Colonic mucosa (tissue), 4 donors: ENCODE data around the gene USP21. TPM values are rescaled to one million over a fixed set of nuclear protein-coding genes. Genes with fewer than 3 reads are reported as not detected.

Experiments
- DNase-seq: peaks from one replicate; pipeline ENCODE4 v3.0.0-alpha.2; 2020
- H3K27ac ChIP-seq: fragments of 200-600 bp; one replicate; pipeline ENCODE4 v1.8.0; 2021
- H3K27me3 ChIP-seq: fragments of 200-600 bp; one replicate; pipeline ENCODE4 v1.8.0; 2021
- H3K36me3 ChIP-seq: fragments of 200-600 bp; one replicate; pipeline ENCODE4 v1.8.0; 2021
- H3K4me1 ChIP-seq: fragments of 200-600 bp; one replicate; pipeline ENCODE4 v1.8.0; 2021; ENCODE audit warnings: mild to moderate bottlenecking
- H3K4me3 ChIP-seq: fragments of 200-600 bp; one replicate; pipeline ENCODE4 v1.8.0; 2021
- H3K9ac ChIP-seq, 2 donors: one replicate each; pipeline ENCODE4 v1.7.0; 2013; ENCODE audit warnings: control low read depth in 2 of 2, low read depth in 2 of 2, low read length in 2 of 2
- H3K9me3 ChIP-seq: fragments of 200-600 bp; one replicate; pipeline ENCODE4 v1.8.0; 2021
- intact Hi-C: fragments of 100-400 bp; cut with DNase I; formaldehyde crosslinking; loops from one replicate; pipeline ENCODE4 v1.14.1; 2022
- total RNA-seq, 2 donors: library from RNA; stranded (reverse); fragmentation: NEBNext Ultra II Directional in 1 of 2; extraction: Animal tissue kit (Norgen Biotek cat#: 25700) in 1 of 2; gene quantifications; one replicate each; pipeline ENCODE4 v1.2.1, GENCODE V29; 2021
- TF ChIP-seq, protein P1 (sequence below): fragments of 200-600 bp; IDR thresholded peaks from one replicate; pipeline ENCODE4 v1.8.0; 2022; ENCODE audit warnings: antibody characterized with exemption, mild to moderate bottlenecking
- donor health status: healthy.
- donor health status: DM: no; HTN: no; CAD: no.
- donor health status: DM: no; HTN: no; CAD: no.

Gene USP21
- total RNA-seq, 2 donors from 2014 or later = 20.8 to 29.0 TPM

DNA sequence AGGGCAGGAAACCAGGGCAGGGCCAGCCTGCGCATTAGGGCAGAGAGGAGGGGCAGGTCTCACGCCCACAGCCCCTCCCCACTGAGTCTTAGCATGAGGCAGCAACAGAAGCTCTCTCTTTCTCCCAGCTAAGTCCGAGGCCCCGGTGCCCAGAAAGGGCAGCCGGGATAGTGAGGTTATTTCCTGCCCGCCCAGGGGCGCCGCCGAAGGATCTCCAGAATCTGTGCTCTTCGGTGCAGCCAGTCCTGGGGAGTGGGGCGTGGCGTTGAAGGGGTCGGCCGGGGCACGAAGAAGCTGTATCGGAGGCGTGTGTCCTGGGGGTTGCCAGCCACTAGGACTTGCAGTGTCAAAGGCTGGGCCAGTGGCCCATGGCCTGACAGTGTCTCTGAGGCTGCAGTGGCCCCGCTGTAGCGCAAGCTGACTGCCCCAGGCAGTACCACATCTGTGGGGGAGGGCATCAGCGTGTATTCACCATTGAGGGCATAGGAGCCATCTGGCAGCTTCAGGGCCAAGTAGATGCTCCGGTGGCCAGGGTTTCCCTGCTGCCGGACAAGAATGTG is 31.7 kb downstream of the USP21 start:
- no peaks in the 10 kb centered on the region for H3K27me3 ChIP-seq
- no peaks in the 10 kb centered on the region for H3K4me1 ChIP-seq
- no peak overlapping the region for H3K27ac ChIP-seq
- H3K36me3 ChIP-seq = no peaks in the 10 kb centered on the region
- TF ChIP-seq, protein P1, sequence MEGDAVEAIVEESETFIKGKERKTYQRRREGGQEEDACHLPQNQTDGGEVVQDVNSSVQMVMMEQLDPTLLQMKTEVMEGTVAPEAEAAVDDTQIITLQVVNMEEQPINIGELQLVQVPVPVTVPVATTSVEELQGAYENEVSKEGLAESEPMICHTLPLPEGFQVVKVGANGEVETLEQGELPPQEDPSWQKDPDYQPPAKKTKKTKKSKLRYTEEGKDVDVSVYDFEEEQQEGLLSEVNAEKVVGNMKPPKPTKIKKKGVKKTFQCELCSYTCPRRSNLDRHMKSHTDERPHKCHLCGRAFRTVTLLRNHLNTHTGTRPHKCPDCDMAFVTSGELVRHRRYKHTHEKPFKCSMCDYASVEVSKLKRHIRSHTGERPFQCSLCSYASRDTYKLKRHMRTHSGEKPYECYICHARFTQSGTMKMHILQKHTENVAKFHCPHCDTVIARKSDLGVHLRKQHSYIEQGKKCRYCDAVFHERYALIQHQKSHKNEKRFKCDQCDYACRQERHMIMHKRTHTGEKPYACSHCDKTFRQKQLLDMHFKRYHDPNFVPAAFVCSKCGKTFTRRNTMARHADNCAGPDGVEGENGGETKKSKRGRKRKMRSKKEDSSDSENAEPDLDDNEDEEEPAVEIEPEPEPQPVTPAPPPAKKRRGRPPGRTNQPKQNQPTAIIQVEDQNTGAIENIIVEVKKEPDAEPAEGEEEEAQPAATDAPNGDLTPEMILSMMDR = no peak
- DNase-seq = no peak
- intact Hi-C loops = loop anchor here (10.0 kb wide), 2 partner anchors 114 to 194 kb away; partner anchors contain the start of gene MPZ
- no peaks in the 10 kb centered on the region for H3K9me3 ChIP-seq
- no peak overlapping the region for H3K4me3 ChIP-seq
- no peak overlapping the region for H3K9ac ChIP-seq

DNA sequence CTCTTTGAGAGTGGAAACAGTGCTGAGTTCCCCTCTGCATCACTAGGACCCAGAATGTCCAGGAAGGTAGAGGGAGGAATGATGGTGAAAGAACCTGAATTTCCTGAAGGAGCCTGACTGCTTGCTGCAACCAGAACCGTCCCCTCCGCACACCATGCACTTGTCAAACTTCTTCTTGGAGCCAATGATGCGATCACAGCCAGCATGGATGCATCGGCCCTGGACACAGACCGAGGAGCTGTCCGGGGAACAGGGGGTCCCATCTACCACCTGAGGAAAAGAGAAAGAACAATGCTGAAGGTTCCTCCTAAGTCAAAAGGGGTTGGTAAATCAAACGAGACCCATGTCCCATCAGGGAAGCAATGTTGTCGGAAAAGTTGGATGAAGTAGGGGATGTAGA is 32.7 kb downstream of the USP21 start:
- Histone ChIP-seq H3K27me3 (no peaks in the 10 kb centered on the region), H3K36me3 (no peaks in the 10 kb centered on the region), H3K4me3 (no peak overlapping the region), H3K9me3 (no peaks in the 10 kb centered on the region), H3K9ac (no peak overlapping the region), H3K27ac (no peak overlapping the region), H3K4me1 (no peaks in the 10 kb centered on the region)
- TF ChIP-seq, protein P1 = no peak
- intact Hi-C loops = loop anchor here (10.0 kb wide), 2 partner anchors 113 to 193 kb away; partner anchors contain the start of gene MPZ
- no peak for DNase-seq

DNA sequence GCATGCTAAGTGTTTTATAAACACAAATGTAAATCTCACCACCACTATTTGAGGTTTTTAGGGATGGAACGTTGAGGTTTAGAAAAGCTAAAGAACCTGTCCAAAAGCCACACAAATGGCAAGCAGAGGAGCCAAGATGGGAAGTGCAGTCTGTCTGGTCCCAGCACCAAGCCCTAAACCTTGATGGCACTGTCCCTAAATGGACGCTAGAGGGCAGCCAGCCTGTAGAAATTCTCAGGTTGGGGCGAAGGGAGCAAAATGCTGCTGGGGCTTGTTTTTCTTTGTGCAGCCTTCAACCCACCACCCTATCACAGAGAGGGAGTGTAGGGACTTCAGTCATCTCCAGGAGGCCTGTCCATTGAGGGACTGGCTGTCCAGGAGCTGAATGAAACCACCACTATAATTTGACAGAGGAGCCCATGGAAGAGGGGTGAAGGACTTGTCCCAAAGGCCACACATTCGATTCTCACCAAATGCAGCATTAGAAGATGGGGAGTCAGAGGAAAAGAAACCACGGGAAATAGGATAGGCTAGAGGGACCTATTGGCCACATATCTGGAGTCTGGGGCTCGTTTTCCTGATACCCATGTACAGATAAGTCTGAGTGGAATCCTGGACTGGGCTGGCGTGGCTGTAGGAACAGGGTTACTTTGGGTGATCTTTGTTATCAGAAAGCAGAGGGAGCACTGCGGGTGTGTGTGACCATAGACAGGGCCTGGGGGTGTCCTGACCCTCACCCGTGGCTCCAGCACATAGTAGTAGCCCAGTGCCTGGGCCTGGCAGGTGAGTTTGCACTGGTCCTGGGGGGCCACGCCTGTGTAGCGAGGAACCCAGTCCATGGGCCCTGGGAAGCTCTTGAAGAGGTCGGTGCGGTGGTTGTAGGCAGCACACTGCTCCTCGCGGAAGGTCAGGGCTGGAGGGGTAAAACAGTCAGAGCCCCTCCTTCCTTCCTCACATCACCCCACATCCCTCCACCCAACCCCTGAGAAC is 33.5 kb downstream of the USP21 start:
- Histone ChIP-seq H3K4me3 (no peak overlapping the region), H3K27me3 (no peaks in the 10 kb centered on the region), H3K27ac (no peak overlapping the region), H3K9ac (peak overlapping the region in 1 of 2 donors; percentile 36), H3K9me3 (no peaks in the 10 kb centered on the region), H3K36me3 (no peaks in the 10 kb centered on the region), H3K4me1 (no peaks in the 10 kb centered on the region)
- TF ChIP-seq, protein P1 = peak; percentile 79
- intact Hi-C loops = loop anchor here (10.0 kb wide), 2 partner anchors 112 to 192 kb away; partner anchors contain the start of gene MPZ
- peak; percentile 68 for DNase-seq

DNA sequence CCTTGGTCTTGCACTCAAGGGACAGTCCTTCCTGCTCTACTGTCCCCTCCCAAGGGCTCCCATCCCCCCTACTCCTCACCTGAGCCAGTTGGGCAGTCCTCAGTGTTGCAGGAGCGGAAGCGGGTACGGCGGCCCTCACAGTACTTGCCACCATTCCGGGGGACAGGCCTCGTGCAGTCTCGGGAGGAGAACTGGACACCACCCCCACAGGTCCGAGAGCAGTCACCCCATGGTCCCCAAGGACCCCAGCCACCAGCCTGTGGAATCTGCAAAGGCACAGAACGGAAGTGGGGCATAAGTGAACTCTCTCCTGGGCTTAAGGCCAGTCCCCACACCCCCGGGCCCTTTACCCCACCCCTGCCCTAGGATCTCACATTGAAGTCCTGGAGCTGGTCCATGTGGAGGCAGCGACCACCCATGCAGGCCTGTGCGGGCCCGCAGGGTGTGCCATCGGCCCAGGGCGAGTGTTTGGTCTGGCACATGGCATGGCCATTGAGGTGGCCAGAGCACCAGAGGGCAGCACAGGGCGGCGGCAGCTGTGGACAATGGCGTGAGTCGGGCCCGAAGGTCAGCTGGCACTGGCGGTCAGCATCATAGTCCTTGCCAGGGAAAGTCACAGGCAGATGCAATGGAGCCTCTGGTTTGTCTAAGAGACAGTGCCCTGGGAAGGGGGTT is 34.4 kb downstream of the USP21 start:
- no peaks in the 10 kb centered on the region for H3K36me3 ChIP-seq
- H3K27ac ChIP-seq = no peak overlapping the region
- intact Hi-C loops = loop anchor here (10.0 kb wide), 2 partner anchors 111 to 191 kb away; partner anchors contain the start of gene MPZ
- H3K27me3 ChIP-seq = no peaks in the 10 kb centered on the region
- no peak for DNase-seq
- no peak overlapping the region for H3K9ac ChIP-seq
- no peaks in the 10 kb centered on the region for H3K9me3 ChIP-seq
- no peak overlapping the region for H3K4me3 ChIP-seq
- H3K4me1 ChIP-seq = no peaks in the 10 kb centered on the region
- TF ChIP-seq, protein P1 = no peak

DNA sequence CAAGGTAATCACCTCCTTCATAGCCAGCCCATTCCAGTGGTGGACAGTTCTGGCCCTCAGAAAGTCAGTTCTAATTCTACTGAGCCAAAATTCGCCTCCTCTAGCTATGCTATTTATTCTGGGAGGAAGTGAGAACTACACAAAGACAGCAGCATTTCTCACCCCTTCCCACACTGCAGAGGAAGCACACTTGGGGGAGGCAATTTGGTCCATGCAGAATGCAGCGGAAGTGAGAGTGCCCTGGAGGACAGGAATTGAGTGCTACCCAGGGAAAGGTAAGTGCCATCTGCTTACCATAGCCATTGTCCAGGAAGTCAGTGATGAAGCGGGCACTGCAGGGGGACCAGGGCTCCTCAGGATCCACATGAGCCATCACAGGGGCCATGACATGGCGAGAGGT is 35.9 kb downstream of the USP21 start:
- H3K27me3 ChIP-seq = no peaks in the 10 kb centered on the region
- H3K9ac ChIP-seq = peak overlapping the region in 1 of 2 donors; percentile 31
- no peaks in the 10 kb centered on the region for H3K4me1 ChIP-seq
- H3K9me3 ChIP-seq = no peaks in the 10 kb centered on the region
- H3K4me3 ChIP-seq = no peak overlapping the region
- DNase-seq = no peak
- intact Hi-C loops = loop anchor here (10.0 kb wide), 2 partner anchors 110 to 190 kb away; partner anchors contain the start of gene MPZ
- TF ChIP-seq, protein P1 = no peak
- H3K27ac ChIP-seq = no peak overlapping the region
- no peaks in the 10 kb centered on the region for H3K36me3 ChIP-seq
